GM18502 (cell line): ENCODE results near the gene MADCAM1.

Experiments used
- ATAC-seq: cut with Tn5 transposase; IDR thresholded peaks from one replicate; pipeline ENCODE4 v1.9.1; 2021; ENCODE audit warnings: mild to moderate bottlenecking; ENCODE audit not compliant: unreplicated experiment, poor library complexity

The MADCAM1 gene

DNA sequence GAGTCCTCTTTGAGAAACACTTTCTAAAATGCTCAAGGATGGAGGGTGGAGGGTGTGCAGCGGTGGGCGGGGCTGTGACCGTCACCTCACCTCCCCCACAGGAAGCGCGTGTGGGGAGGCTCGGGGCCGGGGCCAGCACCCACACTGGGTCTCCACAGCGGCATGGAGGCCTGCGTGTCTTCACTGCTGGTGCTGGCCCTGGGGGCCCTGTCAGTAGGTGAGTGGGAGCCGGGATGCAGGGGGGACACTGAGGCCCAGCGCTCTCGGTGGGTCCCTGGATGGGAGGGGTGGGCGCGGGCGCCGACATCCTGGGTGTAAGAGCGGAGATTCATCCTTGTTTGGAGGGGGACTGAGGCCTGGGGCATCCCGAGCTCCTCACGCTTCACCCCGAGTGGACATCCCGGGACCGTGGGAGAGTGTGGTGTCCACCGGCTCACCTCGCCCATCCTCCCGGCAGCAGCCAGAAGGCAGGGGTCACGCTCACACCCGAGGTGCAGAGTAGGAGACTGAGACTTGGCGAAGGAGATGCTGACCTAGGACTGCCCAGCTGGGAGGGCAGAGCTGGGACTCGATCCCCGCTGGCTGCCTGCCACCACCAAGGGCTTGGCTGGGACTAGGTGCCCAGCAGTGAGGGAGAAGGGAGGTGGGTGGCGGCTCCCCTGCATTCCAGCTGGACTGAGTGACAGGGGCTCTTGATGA, 47.8 kb downstream of the MADCAM1 start, which contains the start of gene GZMM:
Gene GZMM, plus strand, starts transcription at position 144 of the 699 bp plus-strand sequence. Its CDS starts 19 bp downstream, at position 163.
- no peak for ATAC-seq

DNA sequence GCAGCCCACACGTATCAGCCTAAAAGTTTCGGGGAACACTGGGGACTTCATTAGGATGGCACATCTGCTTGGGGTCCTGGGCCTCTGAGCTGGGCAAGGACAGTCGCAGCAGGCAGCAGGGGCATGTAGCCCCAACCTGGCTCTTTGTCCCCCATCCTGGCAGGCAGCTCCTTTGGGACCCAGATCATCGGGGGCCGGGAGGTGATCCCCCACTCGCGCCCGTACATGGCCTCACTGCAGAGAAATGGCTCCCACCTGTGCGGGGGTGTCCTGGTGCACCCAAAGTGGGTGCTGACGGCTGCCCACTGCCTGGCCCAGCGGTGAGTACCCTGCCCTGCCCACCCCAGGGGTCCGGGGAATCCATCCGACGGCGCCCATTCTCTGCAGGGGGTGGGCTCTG, 50.8 kb downstream of the MADCAM1 start:
- ATAC-seq: no peak

DNA sequence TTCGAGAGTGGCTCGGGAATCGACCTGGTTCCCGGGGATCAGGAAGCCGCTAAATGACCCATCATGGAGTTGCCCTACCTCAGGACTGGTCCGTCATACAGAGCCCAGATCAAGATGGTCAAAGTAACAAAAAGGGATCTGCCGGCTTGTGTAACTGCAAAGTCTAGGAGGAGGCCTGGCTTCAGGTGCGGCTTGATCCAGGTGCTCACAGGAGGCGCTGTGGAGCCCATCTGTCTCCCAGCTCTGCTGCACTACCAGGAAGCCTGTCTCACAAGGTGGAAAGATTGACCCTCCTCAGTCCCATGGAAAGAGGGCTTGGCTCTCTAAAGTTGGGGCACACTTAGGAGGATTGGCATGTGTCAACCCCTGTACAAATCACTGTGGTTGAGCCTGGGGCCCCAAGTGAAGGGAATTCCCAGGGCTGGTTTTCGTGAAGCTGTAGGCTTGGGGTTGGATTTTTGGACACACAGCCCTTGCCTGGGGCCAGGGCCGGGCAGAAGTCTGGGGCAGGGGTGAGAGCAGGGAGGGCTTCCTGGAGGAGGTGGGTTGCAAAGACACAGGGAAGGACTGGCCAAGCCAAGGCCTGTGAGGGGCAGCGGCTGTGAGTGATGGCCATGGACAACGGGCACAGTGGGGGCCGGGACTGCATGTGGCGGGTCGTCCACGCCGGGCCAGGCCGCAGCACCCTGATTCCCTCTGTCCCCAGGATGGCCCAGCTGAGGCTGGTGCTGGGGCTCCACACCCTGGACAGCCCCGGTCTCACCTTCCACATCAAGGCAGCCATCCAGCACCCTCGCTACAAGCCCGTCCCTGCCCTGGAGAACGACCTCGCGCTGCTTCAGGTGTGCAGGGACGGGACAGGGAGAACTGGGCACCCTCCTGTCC, 51.8 kb downstream of the MADCAM1 start:
- ATAC-seq: no peak

DNA sequence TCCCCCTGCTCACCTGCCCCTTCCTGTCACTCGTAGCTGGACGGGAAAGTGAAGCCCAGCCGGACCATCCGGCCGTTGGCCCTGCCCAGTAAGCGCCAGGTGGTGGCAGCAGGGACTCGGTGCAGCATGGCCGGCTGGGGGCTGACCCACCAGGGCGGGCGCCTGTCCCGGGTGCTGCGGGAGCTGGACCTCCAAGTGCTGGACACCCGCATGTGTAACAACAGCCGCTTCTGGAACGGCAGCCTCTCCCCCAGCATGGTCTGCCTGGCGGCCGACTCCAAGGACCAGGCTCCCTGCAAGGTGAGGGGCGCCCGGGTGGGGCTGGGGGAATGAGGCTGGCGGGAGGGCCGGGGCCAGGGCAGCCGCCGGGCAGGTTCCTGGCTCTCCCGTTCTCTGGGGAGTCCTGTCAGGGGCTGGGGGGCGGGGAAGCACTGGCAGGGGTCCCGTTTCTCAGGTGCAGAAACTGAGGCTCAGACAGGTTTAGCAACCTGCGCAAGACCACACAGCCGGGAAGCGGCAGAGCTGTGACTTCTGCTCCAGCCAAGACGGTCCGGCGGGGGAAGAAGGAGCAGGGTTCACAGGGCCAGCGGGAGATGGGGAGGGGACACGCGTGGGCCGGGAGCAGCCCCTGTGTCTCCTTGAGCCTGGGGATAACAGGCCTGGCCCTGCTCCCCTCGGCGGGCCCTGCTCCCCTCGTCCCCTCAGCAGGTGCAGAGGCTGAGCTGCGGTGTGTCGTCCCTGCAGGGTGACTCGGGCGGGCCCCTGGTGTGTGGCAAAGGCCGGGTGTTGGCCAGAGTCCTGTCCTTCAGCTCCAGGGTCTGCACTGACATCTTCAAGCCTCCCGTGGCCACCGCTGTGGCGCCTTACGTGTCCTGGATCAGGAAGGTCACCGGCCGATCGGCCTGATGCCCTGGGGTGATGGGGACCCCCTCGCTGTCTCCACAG, 52.9 kb downstream of the MADCAM1 start:
- no peak for ATAC-seq

DNA sequence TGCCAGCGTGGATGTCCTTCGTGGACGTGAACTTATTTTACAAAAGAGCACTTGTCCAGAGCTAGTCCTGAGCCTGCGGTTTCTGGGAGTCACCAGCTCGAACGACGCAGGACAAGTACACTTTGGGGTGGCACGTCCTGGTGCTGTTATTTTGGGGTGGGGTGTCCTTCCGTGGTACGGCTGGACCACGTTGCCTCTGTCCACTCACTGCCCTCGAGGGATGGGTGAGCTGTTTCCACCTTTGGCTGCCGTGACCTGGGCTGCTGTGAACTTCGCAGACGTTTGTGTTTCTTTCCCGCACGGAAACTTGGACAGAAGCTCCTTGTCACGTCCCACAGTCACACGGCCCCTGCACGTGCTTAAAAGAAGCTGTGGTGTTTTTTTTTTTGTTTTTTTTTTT, 58.5 kb downstream of the MADCAM1 start:
- ATAC-seq: no peak
